Right lobe of liver (tissue), 6 donors: ENCODE results near the gene DDX53. TPM values are rescaled to one million over a fixed set of nuclear protein-coding genes. Genes with fewer than 3 reads are reported as not detected.

ENCODE experiments used
- ATAC-seq, 4 donors: fragments of 200-7000 bp; cut with Tn5 transposase; one replicate each; pipeline ENCODE4 v1.9.1; 2020; ENCODE audit warnings: mild to moderate bottlenecking in 4 of 4, moderate library complexity in 4 of 4
- DNase-seq, 3 donors: peaks; one replicate each; pipeline ENCODE4 v3.0.0-alpha.2; 2020
- H3K27ac ChIP-seq, 3 donors: fragments of 200-600 bp; one replicate each; pipeline ENCODE4 v1.8.0; 2022
- H3K27me3 ChIP-seq, 2 donors: fragments of 200-600 bp; one replicate each; pipeline ENCODE4 v1.8.0; 2022
- H3K36me3 ChIP-seq, 4 donors: fragments of 200-600 bp; sonication (generic) in 1 of 4; one replicate each; pipeline versions ENCODE4 v1.5.1 to v1.8.0; 2017 to 2022; ENCODE audit warnings: control low read depth in 1 of 4
- H3K4me1 ChIP-seq, 4 donors: fragments of 200-600 bp; sonication (generic) in 1 of 4; one replicate each; pipeline versions ENCODE4 v1.5.1 to v1.8.0; 2017 to 2022; ENCODE audit warnings: control low read depth in 1 of 4
- H3K4me3 ChIP-seq, 3 donors: fragments of 200-600 bp; one replicate each; pipeline ENCODE4 v1.8.0; 2022
- H3K9me3 ChIP-seq, 4 donors: fragments of 200-600 bp; sonication (generic) in 1 of 4; one replicate each; pipeline versions ENCODE4 v1.5.1 to v1.8.0; 2017 to 2022; ENCODE audit warnings: control low read depth in 1 of 4
- CTCF ChIP-seq, 4 donors: fragments of 200-600 bp in 3 of 4; fragments of 450-650 bp in 1 of 4; IDR thresholded peaks; one replicate each; pipeline versions ENCODE4 v1.5.1 to v1.8.0; 2016 to 2022; ENCODE audit warnings: antibody characterized with exemption in 4 of 4, mild to moderate bottlenecking in 2 of 4
- POLR2A ChIP-seq: fragments of 450-650 bp; IDR thresholded peaks from one replicate; pipeline ENCODE4 v1.6.1; 2017; ENCODE audit warnings: antibody characterized with exemption, mild to moderate bottlenecking
- WGBS: methylation state at CpG from one replicate; pipeline ENCODE4 v1.1.6; 2018; ENCODE audit warnings: low coverage, low lambda C conversion rate; ENCODE audit not compliant: insufficient coverage; ENCODE audit errors: missing lambda C conversion rate; 5-methylcytosine and 5-hydroxymethylcytosine counted together
- intact Hi-C, 2 donors: fragments of 100-400 bp; cut with DNase I; formaldehyde crosslinking; loops; one replicate each; pipeline versions ENCODE4 v1.11.2 to v1.14.1; 2022
- total RNA-seq, 6 experiments: library from RNA; depleted of rRNA in 2 of 6; stranded (reverse); fragments of >200 nt in 2 of 6; fragmentation: NEBNext Ultra II Directional in 3 of 6; extraction: Animal tissue kit (Norgen Biotek cat#: 25700) in 3 of 6; gene quantifications; one replicate each; pipeline versions ENCODE4 v1.1.0 to v1.2.4, GENCODE V29; 2016 to 2023
- donor health status: DM: no; HTN: yes; CAD: no.
- donor health status: DM: no; HTN: no; CAD: no.
- donor health status: DM: no; HTN: no; CAD: no.
- donor health status: DM: no; HTN: yes; CAD: no.
- donor health status: DM: no; HTN: yes; CAD: no.

DDX53 gene
- total RNA-seq, 6 experiments from 2014 or later, result not detected

GRCh38 chrX:22970861-22971260, 28.9 kb upstream of the DDX53 start:
- Histone ChIP-seq H3K27me3 (no peaks in the 10 kb centered on the region), H3K27ac (no peak overlapping the region), H3K4me1 (no peaks in the 10 kb centered on the region), H3K9me3 (no peaks in the 10 kb centered on the region), H3K4me3 (no peak overlapping the region), H3K36me3 (no peaks in the 10 kb centered on the region)
- WGBS, result 40% methylated on average over 1 of the region's 1 CpG
- DNase-seq, result no peak
- ATAC-seq, result no peak
- intact Hi-C loops, result no loop called here
- no peak for TF ChIP-seq POLR2A
- TF ChIP-seq CTCF (IDR thresholded peaks at IDR 0.05), result no peak

- no peaks in the 10 kb centered on the region for H3K27me3 ChIP-seq
- H3K4me3 ChIP-seq, result no peak overlapping the region
- no peak for TF ChIP-seq POLR2A
- no peak for TF ChIP-seq CTCF (IDR thresholded peaks at IDR 0.05)
- no peak overlapping the region for H3K27ac ChIP-seq
- no peaks in the 10 kb centered on the region for H3K9me3 ChIP-seq
- ATAC-seq (no peak), DNase-seq (no peak)
- whole genome bisulfite sequencing, result 76% methylated on average over 4 of the region's 4 CpGs
- H3K36me3 ChIP-seq, result no peaks in the 10 kb centered on the region
- H3K4me1 ChIP-seq, result no peaks in the 10 kb centered on the region
- intact Hi-C loops, result no loop called here
Observed at GRCh38 chrX:22974616-22975015, 25.1 kb upstream of the DDX53 start.

GRCh38 chrX:22975786-22976185, 24.0 kb upstream of the DDX53 start:
- Histone ChIP-seq H3K4me3 (no peak overlapping the region), H3K27ac (no peak overlapping the region), H3K36me3 (no peaks in the 10 kb centered on the region), H3K9me3 (no peaks in the 10 kb centered on the region), H3K27me3 (no peaks in the 10 kb centered on the region), H3K4me1 (no peaks in the 10 kb centered on the region)
- 67% methylated on average over 1 of the region's 1 CpG for WGBS
- TF ChIP-seq CTCF (IDR thresholded peaks at IDR 0.05) (no peak), POLR2A (no peak)
- ATAC-seq (no peak), DNase-seq (no peak)
- intact Hi-C loops, result no loop called here

GRCh38 chrX:22985958-22986357, 13.8 kb upstream of the DDX53 start:
- WGBS, result 82% methylated on average over 2 of the region's 2 CpGs
- intact Hi-C loops, result no loop called here
- Histone ChIP-seq H3K4me3 (no peak overlapping the region), H3K4me1 (no peaks in the 10 kb centered on the region), H3K27me3 (no peaks in the 10 kb centered on the region), H3K9me3 (no peaks in the 10 kb centered on the region), H3K27ac (no peak overlapping the region), H3K36me3 (no peaks in the 10 kb centered on the region)
- TF ChIP-seq CTCF (IDR thresholded peaks at IDR 0.05), result no peak
- no peak for TF ChIP-seq POLR2A
- ATAC-seq (no peak), DNase-seq (no peak)

- Histone ChIP-seq H3K4me1 (no peaks in the 10 kb centered on the region), H3K27me3 (peaks cover 0 to 3% of the 10 kb centered on the region in 2 donors), H3K4me3 (no peak overlapping the region), H3K27ac (no peak overlapping the region), H3K9me3 (no peaks in the 10 kb centered on the region), H3K36me3 (no peaks in the 10 kb centered on the region)
- TF ChIP-seq POLR2A (no peak), CTCF (IDR thresholded peaks at IDR 0.05) (no peak)
- ATAC-seq, result no peak
- DNase-seq, result no peak
- WGBS, result 31% methylated on average over 1 of the region's 1 CpG
- intact Hi-C loops, result no loop called here
Observed at GRCh38 chrX:22987452-22987851, 12.3 kb upstream of the DDX53 start.
